ENCODE results near the gene ARID1B.

ARID1B gene

GRCh38 chr6:157248264-157248663, 471.1 kb downstream of the ARID1B start:
- Histone ChIP-seq H3K4me2 (ENCODE audit: low read length) (no peak overlapping the region), H3K4me1 (ENCODE audit: insufficient read depth, low read length, severe bottlenecking) (no peaks in the 10 kb centered on the region), H3K79me2 (ENCODE audit: insufficient read depth, low read length) (no peaks in the 10 kb centered on the region), H3K9me2 (ENCODE audit: low read depth, low read length) (no peaks in the 10 kb centered on the region), H3K9me3 (ENCODE audit: low read length) (peaks cover 6% of the 10 kb centered on the region; the same call in 1 of the 2 replicates), H3K36me3 (ENCODE audit: insufficient read depth, low read length) (no peaks in the 10 kb centered on the region), H3K9ac (ENCODE audit: low read length) (no peak overlapping the region), H2AFZ (ENCODE audit: low read length) (no peak overlapping the region), H3K27me3 (ENCODE audit: insufficient read depth, low read length) (peaks cover 11% of the 10 kb centered on the region), H3K4me3 (ENCODE audit: low read depth, low read length, poor library complexity, severe bottlenecking) (no peak overlapping the region), H3F3A (ENCODE audit: insufficient read depth, low read length) (no peaks in the 10 kb centered on the region), H4K20me1 (ENCODE audit: insufficient read depth, low read length) (no peaks in the 10 kb centered on the region), H3K27ac (ENCODE audit: low read depth, low read length, poor library complexity, severe bottlenecking) (no peak overlapping the region)
- TF ChIP-seq CTCF (IDR thresholded peaks at IDR 0.05; ENCODE audit: low read length), result no peak
- no peak for TF ChIP-seq EZH2 (IDR thresholded peaks at IDR 0.05; ENCODE audit: borderline replicate concordance, low read length)

- Histone ChIP-seq H3K27ac (ENCODE audit: low read depth, low read length, poor library complexity, severe bottlenecking) (no peak overlapping the region), H4K20me1 (ENCODE audit: insufficient read depth, low read length) (no peaks in the 10 kb centered on the region), H3K4me2 (ENCODE audit: low read length) (no peak overlapping the region), H3K9ac (ENCODE audit: low read length) (no peak overlapping the region), H3K9me2 (ENCODE audit: low read depth, low read length) (no peaks in the 10 kb centered on the region), H3F3A (ENCODE audit: insufficient read depth, low read length) (no peaks in the 10 kb centered on the region), H2AFZ (ENCODE audit: low read length) (no peak overlapping the region), H3K4me3 (ENCODE audit: low read depth, low read length, poor library complexity, severe bottlenecking) (no peak overlapping the region), H3K4me1 (ENCODE audit: insufficient read depth, low read length, severe bottlenecking) (no peaks in the 10 kb centered on the region), H3K79me2 (ENCODE audit: insufficient read depth, low read length) (no peaks in the 10 kb centered on the region), H3K27me3 (ENCODE audit: insufficient read depth, low read length) (peaks cover 6% of the 10 kb centered on the region), H3K36me3 (ENCODE audit: insufficient read depth, low read length) (no peaks in the 10 kb centered on the region), H3K9me3 (ENCODE audit: low read length) (peaks cover 6% of the 10 kb centered on the region; the same call in 1 of the 2 replicates)
- TF ChIP-seq CTCF (IDR thresholded peaks at IDR 0.05; ENCODE audit: low read length) (no peak), EZH2 (IDR thresholded peaks at IDR 0.05; ENCODE audit: borderline replicate concordance, low read length) (no peak)
Observed at GRCh38 chr6:157249826-157250225, 472.6 kb downstream of the ARID1B start.

- Histone ChIP-seq H3K27ac (ENCODE audit: low read depth, low read length, poor library complexity, severe bottlenecking) (no peak overlapping the region), H4K20me1 (ENCODE audit: insufficient read depth, low read length) (no peaks in the 10 kb centered on the region), H3K4me2 (ENCODE audit: low read length) (no peak overlapping the region), H3K4me3 (ENCODE audit: low read depth, low read length, poor library complexity, severe bottlenecking) (no peak overlapping the region), H2AFZ (ENCODE audit: low read length) (no peak overlapping the region), H3K27me3 (ENCODE audit: insufficient read depth, low read length) (peaks cover 6% of the 10 kb centered on the region), H3F3A (ENCODE audit: insufficient read depth, low read length) (no peaks in the 10 kb centered on the region), H3K9me2 (ENCODE audit: low read depth, low read length) (no peaks in the 10 kb centered on the region), H3K9me3 (ENCODE audit: low read length) (peaks cover 6% of the 10 kb centered on the region; the same call in 1 of the 2 replicates), H3K4me1 (ENCODE audit: insufficient read depth, low read length, severe bottlenecking) (no peaks in the 10 kb centered on the region), H3K9ac (ENCODE audit: low read length) (no peak overlapping the region), H3K79me2 (ENCODE audit: insufficient read depth, low read length) (no peaks in the 10 kb centered on the region), H3K36me3 (ENCODE audit: insufficient read depth, low read length) (no peaks in the 10 kb centered on the region)
- TF ChIP-seq CTCF (IDR thresholded peaks at IDR 0.05; ENCODE audit: low read length) (no peak), EZH2 (IDR thresholded peaks at IDR 0.05; ENCODE audit: borderline replicate concordance, low read length) (no peak)
Observed at GRCh38 chr6:157251586-157252247, 474.5 kb downstream of the ARID1B start.

Data from OCI-LY1 (cell line).